ENCODE measurements around the gene ITGA11.

ITGA11 gene

DNA sequence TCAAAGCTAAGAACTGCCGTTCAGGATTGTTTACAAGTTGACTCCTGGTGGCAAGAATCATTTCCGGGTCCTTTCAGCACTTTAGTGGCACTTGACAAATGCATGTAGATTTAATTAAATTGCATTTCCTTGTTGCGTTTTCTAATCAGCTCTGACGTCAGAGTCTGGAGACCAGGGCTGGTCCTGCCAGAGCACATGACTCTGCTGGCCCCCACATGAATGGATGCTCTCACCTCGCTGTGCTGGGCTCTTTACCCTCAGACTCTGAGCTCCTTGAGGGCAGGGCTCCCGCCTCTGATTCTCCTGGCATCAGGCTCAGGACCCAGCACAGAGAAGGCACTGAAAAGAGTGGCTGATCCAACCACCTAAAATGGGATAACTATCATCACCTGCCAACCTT is 85.0 kb downstream of the ITGA11 start:
- no peak for DNase-seq

DNA sequence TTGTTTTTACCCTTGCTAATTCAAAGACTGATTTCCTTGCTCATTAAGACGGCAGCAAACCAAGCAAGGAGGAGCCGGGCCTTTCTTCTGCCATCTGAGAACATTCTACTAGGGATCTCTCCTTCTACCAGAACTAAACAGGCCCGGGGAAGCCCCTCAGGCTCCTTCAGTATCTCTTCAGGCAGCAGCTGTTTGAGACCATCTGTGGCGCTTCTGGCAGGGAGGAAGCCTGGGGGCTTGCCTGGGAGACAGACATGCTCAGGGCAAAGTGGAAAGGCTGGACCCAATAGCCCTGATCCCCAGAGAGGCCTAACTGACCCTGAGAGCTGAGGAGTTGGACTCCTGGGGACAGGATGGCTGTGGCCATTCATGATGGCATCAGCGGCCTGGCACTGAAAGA is 86.5 kb downstream of the ITGA11 start:
- no peak for DNase-seq

DNA sequence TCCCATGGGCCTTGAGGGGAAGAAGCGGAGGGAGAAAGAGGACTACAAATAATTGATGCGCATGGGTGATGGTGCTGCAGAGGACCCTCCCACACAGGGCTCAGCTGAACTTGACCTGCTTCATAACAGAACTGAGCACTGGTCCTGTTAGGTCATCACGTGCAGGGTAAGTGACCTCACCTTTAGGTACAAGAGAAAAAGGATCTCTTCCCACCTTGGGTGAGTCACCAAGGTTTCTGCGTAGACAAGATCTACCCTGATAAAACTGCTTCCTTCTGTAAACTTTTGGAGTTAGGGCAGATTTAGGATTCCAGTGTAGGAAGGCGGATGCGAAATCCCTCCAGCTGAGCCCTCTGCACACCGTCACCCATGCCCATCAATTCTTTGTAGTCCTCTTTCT is 87.4 kb downstream of the ITGA11 start:
- no peak for DNase-seq

DNA sequence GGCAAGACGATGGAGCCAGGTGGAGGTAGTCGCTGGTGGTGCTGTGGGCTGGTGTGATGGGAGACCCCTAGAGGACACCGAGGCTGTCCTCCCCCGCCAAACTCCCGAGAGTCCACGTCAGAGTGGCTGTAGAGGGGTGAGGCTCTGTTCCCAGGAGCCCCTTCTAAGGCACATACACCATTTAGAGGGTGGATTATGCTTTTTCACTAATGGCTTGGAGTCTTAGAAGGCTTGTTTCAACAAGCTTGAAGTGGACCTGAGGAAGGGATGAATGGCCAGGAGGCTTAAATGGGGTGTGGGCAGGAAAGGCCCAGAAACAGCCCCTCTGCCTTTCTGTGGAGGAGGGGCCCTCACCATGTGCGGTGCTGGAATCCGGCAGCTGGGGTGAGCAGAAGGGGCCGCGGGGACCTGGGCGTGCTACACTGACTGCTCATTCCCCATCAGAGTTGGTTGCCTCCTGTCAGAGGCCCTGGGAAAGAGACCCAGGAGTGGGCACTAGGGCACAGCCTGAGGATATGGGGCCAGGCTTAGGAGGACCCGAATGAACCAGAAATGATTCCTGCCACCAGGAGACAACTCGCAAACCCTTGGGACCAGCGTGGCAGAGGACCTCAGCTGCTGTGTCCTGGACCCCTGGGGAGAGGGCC is 88.3 kb downstream of the ITGA11 start:
- DNase-seq, result no peak

GRCh38 chr15:68341760-68342725 is 89.9 kb downstream of the ITGA11 start:
- no peak for DNase-seq

GRCh38 chr15:68340726-68341671 is 91.0 kb downstream of the ITGA11 start:
- no peak for DNase-seq

DNA sequence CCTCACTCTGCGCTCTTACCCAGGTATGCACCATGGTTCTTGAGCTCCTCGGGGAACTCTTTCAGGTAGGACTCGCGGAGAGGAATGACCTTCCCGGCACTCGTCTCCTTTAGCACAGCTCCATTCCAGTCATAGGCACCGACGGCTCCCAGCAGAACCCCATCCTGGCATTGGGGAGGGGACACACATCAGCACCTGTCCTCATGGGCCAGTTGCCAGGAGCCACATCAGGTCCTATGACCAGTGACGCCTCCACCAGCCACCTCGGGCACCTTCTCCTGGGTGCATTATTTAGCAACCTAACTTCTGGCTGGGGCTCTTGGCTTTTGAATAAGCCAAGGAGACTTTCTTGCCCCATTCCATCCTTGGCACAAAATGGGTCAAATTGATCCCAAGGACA is 92.5 kb downstream of the ITGA11 start:
- DNase-seq, result no peak

- no peak for DNase-seq
These were observed 94.1 kb downstream of the ITGA11 start for GRCh38 chr15:68337826-68338225.

GRCh38 chr15:68336516-68336915 is 95.4 kb downstream of the ITGA11 start:
- DNase-seq, result no peak

GRCh38 chr15:68335655-68336054 is 96.3 kb downstream of the ITGA11 start:
- no peak for DNase-seq

GRCh38 chr15:68335251-68335650 is 96.7 kb downstream of the ITGA11 start:
- peak; percentile 63 for DNase-seq

DNA sequence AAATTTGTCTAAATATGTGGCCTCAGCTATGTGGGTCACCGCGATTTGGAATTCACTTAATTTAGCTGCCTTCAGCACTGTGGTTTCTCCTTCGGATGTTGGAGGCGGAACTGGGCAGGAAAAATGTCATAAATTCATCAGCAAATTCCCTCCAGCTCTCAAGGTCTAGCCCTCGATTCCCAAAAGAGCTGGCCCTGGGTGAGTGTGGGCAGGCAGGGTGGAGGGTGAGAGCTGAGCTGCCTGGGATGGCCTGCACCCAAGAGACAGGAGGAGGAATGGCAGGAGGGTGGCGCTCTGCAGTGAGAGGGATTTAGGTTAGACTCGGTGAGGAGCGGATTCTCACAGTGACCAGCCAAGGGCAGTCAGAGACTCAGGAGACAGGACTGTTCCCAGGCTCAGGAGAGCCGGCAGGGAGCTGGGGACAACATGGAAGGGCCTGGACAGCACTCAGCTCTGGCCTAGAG is 97.3 kb downstream of the ITGA11 start:
- DNase-seq, result no peak

DNA sequence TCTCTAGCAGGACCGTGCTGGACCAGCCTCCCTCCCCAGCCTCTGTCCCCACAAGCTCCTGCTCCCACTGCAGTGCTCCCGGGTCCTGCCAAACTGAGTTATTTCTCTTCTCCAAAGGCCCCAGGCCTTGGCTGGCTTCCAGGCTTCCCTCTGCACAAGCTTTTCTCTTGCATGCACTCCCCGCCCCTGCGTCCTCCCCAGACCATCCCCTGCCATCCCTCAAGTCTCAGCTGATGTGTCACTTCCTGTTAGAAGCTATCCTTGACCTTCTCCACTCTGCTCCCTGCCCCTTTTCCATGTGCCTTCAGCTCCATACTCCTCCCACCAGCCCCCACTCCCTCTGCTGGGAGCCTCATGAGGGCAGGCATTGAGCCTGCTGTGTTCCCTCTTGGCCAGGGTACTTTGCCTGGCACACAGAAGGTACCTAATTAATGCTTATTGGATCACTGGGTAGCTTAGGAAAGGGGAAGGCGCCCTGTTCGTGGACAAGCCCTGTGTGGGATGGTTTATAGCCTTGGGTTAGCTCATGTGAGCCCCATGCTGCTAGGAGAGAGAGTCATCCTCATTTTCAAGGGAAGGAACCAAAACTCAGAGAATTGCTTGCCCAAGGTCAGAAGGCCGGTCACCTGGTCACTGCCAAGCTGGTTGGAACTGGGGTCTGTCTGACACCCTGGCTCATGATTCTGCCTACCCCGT is 98.0 kb downstream of the ITGA11 start:
- DNase-seq, result no peak

GRCh38 chr15:68332266-68332665 is 99.7 kb downstream of the ITGA11 start:
- DNase-seq, result no peak

- no peak for DNase-seq
These were observed 101.1 kb downstream of the ITGA11 start for GRCh38 chr15:68330901-68331300.

DNA sequence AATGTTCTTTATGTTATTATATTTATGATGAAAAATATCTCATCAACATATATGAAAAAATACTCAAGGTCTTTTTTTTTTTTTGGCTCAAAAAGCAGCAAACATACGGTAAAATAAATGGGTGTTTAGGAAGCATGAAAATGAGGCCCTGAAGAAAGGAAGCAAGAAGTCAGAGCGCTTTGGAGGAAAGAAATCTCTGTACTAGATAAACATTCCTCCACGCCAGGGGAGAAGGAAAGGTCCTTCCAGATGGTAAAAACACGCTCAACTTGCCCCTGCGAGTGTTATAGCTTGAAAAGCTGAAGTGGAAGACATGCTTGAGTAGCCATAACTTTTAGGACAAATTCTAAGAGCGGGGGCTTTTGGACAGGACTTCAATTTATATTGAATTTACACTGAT is 101.5 kb downstream of the ITGA11 start:
- DNase-seq, result no peak

GRCh38 chr15:68328964-68329363 is 103.0 kb downstream of the ITGA11 start:
- no peak for DNase-seq

- no peak for DNase-seq
These were observed 103.5 kb downstream of the ITGA11 start for GRCh38 chr15:68328443-68328842.

- DNase-seq, result no peak
These were observed 105.1 kb downstream of the ITGA11 start for GRCh38 chr15:68326711-68327354.

- DNase-seq, result peak; percentile 1
These were observed 106.2 kb downstream of the ITGA11 start for GRCh38 chr15:68325726-68326125.

DNA sequence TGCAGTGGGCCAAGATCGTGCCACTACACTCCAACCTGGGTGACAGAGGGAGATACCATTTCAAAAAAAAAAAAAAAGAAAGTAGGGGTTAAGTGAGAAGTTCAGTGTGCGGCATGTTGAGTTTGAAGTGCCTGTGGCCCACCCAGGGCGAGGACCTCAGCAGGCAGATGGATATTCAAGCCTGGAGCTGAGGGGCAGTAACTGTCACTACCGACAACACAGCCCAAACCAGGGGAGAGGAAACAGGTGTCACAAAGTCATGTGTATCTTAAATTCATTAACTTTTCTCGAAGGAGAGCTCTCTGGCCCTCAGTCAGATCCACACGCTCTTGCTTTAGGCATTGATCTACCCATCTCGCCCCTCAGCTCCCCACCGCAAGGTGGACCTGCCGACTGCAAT is 109.2 kb downstream of the ITGA11 start:
- no peak for DNase-seq

DNA sequence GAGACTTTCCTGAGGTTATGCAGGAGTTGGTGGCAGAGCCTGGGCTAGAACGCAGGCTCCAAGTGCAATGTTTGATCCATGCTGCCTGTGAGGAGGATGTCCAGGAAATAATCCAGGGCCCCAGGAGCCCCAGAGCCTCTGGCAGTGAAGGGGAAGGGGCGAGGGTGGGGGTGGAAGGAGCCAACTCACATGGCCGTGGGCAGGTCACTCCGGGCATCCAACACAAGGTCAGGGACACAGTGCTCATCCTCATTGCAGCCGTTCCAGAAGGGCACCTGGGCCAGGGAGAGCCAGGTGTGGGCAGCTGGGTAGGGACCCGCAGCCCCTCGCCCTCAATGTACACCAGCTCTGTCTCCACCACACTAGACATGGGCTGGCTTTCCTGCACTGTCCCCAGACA is 110.7 kb downstream of the ITGA11 start:
- no peak for DNase-seq

Measured in NCI-H1092 treated with DMSO at 0.1 percent for 48 hours (cell line).